GM19372 (cell line): ENCODE data around the gene BICD2.
"Not testable (repeated sequence)": the region's sequence is repeated elsewhere in the genome, so short reads cannot be mapped to it uniquely, and the experiment has no call there.

ENCODE experiments used
- ATAC-seq: cut with Tn5 transposase; IDR thresholded peaks from one replicate; pipeline ENCODE4 v1.9.1; 2021; ENCODE audit warnings: mild to moderate bottlenecking, low read depth, moderate library complexity; ENCODE audit not compliant: unreplicated experiment

The BICD2 gene

DNA sequence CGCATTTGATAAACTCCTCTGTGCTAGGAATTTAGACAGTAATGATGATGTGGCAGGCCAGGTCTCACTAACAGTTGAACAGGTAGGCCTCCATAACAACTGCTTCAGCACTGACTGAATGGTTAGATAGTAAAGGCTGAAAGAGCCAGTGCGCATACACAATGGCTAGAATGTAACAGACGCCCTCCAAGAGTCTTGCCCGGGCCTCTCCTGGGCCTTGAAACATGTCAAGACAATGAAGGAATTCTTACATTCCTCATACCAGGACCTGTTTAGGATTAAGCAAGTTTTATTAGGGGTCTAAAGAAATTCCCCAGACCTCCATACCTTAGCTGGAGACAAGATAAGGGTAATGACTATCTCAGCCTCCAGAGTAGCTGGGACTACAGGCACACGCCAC, 6.7 kb upstream of the BICD2 start:
- ATAC-seq: no peak

DNA sequence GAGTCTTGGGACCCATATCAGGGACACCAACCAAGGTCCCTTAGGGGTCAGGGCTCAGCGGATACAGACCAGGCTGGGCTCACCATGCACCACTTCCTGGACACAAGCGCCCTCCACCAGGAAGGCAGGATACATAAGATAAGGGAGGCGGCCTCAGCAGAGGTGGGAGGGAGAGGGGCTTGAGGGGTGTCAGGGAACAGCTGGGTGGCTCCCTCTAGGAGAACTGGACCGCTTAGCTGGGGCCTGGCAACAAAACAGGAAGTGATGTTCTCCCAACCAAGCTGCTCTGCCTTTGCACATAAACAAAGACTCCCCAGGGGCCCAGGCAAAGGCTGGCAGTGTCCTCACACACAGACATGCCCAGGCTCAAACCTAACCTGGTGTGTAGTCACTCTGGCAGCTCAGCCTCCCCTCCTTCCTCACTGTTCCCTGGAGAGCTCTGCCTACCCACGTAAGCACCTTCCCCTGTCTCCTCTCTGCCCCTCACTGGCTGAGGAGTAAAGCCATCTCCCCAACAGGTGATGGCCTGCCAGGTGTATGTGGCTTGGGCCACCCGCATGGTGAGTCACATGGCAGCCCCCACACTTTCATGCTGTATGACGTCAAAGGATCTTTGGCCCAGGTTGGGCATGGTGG, 5.8 kb upstream of the BICD2 start:
- no peak for ATAC-seq

DNA sequence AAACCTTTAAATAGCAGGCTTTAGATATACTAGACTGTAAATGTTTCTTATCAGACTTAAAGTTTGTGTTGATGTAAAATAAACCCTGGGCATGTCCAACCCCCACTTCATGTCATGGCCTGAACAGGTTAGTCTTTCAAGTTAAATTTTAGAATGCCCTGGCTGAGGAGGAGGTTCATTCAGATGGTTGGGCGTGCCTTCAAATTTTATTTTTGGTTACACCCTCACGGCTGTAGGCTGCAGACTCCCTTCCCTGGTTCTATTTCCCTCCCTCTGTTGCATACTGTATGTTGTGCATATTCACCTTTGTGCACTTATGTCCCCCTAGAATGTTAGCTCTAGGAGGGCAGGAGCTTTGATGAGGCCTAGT, 5.3 kb upstream of the BICD2 start:
- ATAC-seq: no peak

DNA sequence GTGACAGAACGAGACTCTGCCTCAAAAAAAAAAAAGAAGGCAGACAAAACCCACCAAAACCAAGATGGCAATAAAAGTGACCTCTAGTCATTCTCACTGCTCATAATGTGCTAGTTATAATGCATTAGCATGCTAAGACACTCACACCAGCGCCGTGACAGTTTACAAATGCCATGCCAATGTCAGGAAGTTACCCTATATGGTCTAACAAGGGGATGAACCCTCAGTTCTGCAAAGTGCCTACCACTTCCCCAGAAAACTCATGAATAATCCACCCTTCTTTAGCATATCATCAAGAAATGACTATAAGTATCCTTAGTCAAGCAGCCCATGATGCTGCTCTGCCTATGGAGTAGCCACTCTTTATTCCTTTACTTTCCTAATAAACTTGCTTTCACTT, 4.7 kb upstream of the BICD2 start:
- no peak for ATAC-seq

DNA sequence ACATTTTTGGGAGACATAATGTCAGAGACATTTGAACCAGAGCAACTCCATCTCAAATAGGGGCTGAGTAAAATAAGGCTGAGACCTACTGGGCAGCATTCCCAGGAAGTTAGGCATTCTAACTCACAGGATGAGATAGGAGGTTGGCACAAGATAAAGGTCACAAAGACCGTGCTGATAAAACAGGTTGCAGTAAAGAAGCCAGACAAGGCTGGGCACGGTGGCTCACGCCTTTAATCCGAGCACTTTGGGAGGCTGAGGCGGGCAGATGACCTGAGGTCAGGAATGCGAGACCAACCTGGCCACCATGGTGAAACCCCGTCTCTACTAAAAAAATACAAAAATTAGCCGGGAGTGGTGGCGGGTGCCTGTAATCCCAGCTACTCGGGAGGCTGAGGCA, 4.2 kb upstream of the BICD2 start:
- ATAC-seq: not testable (repeated sequence)

DNA sequence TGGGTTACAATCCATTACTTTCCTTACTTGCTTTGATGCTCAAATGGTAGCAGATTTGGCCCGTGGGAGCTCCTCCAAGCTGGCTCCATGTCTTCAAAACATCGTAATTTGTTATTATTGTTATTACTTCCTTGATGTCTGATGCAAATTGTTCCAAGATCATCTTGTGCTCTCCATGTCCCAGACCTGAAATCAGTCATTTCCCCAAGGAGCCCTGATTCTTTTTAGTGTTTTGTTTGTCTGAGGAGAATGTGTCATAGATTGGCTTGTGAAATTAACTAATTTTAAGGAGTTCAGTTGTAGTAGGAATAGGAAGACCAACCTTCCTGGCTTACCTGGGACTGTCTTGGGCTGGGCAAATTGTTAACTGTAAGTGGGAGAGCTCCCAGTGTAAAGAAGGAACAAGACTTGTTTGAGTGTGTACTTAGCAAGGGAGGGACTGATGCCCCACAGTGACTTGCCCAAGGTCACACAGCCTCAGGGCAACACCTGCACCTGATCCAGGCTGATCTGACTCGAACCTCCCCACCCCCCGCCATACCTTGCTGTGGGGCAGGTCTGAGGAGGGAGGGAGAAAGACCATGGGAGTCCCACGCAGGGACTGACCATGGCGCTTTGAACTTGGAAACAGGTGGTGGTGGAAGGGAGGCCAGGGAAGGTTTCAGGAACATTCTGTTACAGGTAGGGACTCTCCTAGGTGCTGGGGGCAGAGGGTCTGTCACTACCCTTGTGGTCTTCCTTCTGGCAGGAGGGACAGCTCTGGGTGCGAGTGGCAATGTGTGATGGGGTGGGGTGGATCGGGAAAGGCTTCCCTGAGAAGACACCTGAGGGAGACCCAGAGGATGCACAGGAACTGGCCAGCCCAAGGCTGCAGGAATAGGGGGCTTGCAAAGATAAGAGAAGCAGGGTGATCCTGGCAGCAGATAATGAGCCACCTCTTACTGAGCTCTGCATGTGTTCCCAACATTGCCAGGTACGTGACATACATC, 2.7 kb upstream of the BICD2 start:
- no peak for ATAC-seq

DNA sequence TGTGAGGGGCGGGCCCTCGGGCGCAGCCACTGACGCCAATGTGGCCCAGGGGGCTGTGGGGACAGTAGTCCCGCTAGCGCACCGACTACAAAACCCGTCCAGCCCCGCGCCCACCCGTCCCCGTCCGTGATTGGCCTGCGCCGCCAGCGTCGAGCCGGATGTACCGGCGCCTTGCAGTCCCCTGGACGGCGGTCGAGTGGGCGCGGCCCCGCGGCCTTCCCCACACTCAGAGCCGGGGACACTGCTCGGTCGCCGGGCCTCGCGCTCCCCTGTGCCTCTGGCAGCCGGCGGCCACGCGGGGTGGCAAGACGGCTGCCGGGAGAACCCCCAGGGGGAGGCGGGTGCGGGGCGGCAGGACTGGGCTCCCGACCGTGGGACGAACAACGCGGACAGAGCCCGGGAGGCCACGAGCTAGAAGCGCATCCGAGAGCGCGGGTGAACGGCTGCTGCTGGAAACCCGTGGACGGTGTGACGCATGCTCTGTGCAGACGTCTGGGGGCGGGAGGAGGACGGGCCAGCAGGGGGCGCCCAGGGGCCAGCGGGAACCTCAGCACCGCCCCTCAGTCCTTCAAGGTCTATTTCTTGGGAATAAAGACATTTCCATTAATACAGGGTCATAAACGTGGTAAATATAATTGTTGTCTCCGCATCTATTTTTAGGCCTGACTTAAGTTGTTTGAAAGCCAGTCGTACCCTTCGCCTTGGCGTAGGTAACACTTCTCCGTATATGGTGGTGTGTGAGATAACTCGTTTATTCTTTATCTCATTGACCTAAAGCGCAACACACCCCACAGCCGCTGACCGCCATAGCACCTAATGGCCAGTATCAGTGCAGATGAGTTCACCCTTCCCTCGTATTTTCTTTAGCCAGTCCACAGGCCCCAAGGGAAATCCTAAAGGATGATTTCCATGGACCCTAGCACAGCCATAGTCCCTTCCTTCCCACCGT, 629 bp upstream of the BICD2 start:
- ATAC-seq: peak; percentile 50

DNA sequence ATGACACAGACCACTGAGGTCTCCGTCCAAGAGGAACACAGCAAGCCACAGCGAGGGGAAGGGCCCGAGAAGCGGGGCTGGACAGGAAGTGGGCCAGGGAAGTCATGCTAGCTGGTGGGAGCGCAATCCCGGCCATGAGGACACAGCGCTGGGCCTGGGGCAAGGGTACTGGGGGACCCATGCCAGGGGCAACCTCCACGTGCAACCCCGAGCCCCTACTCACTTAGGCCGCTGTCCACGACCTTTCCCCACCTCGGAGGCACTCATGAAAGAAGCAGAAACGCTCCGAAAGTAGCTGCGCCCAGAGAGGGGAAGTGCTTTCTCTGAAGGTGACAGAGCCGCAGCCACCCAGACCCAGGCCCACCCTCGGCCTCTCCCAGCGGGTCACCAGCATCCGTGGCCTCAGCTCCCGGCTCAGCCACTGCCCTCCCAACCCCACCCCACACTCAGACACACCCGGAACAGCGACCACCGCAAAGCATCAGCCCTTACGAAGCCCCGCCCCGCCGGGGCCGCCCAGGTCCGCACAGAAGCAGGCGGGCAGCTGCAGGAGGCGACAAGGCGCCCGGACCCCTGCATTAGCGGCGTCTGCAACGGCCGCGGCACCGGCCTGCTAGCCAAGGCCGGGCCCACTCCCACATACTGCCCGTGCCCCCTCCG, 782 bp downstream of the BICD2 start:
- ATAC-seq: no peak

DNA sequence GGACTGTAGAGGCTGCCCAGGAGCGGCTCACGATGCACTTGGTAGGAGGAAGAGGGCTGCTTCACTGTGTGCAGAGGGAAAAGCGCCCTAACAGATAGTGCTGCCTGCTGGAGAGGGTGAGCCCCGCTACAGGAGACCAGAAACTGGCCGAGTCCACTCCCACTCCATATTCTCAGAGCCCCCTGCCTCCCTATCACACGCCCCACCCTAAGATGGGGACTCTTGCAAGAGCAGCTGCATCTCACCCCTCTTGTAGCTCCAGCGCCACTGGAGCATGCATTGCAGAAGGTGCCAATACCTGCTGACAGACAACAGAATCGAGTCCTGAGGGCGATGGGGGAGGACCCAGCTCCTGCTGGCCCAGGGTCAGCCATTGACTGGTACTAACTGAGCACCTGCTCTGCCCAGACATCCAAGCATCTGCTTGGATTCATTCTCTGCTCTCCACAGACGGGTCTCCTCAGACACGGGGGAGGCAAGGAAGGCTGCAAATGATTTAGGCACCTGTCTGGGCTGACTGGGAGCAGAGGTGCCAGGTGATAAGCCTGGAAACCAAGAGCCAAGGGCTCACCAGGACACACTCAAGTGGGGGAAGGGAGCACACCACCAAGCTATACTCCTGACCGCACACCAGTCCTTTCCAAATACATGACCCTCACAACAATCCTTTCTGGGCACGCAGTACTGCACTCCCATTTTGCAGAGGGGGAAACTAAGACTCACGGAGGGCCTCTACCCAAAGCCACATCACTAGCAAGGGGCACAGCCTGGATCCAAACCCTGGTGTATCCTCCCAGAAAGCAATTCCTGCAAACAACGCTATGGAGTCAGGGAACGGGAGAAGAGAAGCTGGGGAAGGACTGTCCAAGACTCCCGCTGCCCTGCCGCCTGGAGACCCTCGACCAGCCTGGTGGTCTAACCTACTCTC, 1.6 kb downstream of the BICD2 start:
- ATAC-seq: no peak

DNA sequence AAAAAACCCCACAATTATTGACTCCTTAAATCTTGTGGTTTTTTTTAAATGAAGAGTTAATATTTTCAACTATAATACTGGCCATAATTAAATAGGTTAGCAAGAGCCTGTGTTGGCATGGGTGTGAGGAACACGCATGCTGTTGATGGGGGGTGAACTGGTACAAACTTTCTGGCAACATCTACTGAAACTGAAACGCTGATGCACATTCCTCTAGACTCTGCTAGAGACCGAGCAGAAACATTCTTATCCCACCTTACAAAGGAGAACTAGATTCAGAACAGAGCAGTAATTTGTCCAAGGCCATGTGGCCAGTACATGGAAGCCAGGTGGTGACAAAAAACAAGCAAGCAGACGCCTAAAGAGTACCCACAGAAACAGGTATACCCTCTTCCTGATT, 2.4 kb downstream of the BICD2 start:
- no peak for ATAC-seq

DNA sequence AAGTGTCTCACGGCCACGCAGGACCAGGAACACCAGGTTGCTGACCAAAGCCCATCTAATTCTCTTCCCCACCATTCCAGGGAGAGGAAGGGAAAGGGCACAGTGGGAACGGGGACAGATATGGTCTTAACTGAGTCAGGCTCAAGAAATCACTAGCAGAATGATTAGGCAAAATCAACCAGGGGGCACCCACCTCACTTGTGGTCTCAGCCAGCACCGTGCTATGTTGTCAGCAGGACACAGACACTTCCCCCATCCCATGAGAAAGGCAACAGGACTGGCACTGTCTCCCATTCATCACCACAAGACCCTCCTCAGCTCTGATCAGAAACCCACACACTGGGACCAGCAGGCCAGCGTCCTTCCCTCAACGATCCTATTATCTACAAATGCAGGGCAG, 2.9 kb downstream of the BICD2 start:
- ATAC-seq: no peak

DNA sequence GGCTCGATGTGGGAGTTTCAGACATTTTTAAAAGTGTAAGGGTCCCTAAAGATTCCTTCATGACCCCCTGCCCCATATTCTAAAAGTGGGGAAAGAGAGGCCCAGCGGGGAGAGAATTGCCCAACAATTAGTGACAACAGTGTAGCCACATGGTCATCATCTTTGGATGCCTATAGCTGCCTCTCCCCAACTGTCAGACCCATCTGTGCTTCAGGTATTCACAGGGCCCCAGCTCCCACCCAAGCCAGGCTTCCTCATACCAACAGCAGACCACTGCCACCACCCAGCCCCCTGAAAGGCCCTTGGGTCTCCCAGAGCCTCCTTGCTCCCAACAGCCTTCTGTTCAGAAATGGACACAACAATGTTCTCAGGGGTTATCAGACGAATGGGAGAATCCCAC, 4.1 kb downstream of the BICD2 start:
- ATAC-seq: no peak

DNA sequence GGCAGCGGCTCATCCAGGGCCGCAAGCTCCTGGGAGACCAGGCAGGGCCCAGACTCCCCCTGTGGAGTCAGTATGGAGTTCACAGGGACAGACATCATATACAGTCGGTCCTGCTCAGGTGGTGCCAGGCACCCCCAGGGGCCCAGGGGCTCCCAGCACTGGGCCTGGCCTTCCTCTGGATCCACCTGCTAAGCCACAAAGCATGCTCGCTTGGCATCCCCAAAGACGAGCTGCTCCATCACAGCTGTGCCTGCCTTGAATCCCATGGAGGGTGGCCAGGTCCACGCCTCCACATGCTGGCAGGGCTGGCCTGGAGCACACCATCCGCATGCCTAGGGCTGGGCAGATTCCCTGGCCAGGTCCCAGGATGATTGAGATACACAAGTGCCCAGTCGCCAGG, 4.6 kb downstream of the BICD2 start:
- no peak for ATAC-seq

DNA sequence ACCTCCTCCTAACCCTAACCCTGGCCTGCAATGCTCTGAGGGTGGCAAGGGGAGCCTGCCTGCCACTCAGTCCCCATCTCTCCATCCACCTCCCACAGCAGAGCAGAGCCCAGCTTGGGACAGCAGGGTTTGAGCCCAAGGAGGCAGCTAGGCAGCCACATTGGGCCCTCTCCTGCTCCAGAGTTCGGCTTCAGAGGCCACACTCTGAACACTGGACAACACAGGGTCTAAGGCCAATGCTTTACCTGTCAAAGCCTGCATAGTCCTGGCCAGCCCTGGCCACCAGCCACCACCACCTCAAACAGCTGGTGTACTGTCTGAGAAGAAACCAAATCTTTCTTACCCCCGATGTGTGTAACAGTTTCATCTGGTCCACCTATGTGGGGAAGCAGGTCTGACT, 5.2 kb downstream of the BICD2 start:
- ATAC-seq: no peak

DNA sequence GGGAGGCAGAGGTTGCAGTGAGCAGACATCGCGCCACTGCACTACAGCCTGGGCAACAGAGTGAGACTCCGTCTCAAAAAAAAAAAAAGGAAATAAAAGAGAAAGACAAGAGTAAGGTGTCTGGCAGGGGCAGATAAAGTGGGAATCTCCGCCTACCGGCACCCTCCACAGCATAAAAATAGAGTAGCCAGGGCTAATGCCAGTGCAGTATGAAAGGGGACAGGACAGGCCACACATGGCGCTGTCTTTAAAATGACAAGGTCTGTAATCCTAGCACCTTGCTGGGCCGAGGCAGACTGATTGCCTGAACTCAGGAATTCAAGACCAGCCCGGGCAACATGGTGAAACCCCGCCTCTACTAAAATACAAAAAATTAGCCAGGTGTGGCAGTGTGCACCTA, 7.8 kb downstream of the BICD2 start:
- no peak for ATAC-seq

DNA sequence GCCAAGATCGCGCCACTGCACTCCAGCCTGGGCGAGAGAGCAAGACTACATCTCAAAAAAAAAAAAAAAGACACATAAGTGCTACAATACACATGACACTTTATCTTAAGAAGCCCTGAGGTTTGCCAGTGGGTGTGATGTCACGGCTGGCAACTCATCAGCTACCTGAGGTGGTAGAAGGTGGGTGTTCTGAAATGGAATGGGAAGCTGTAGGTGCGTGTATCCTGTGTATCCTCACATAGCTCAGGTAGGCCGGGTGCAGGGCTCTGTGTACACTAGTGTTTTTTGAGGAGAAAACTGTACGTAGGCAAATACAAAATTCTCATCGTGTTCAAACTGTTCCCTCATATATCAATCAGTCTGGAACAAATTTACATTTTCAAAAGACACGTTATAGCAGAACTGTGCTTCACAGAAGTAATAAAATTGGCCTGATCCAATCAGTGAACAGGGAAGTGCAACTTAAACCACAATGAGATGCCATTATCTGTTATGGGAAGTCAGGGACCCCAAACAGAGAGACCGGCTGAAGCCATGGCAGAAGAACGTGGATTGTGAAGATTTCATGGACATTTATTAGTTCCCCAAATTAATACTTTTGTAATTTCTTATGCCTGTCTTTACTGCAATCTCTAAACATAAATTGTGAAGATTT, 10.4 kb downstream of the BICD2 start:
- no peak for ATAC-seq

DNA sequence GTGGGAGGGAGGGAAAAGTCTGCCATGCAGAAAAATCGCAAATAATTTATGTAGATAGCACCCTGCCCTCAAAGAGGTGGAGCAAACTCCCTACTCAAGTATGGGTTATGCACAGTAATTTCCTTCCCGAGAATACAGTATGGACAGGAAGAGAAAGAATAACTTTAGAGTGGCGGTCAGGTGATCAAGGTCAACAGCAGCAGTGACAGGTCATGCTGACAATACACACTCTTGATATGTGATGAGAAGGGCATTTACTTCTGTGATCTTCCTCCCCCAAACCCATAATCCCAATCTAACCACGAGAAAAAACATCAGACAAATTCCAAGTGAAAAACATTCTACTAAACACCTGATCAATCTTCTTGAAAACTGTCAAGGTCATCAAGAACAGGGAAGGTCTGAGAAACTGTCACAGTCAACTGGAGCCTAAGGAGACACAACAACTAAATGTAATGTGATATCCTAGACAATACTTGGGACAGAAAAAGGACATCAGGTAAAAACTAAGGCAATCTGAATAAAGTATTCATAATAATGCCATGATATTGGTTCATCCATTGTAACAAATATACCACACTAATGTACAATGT, 11.7 kb downstream of the BICD2 start:
- no peak for ATAC-seq

DNA sequence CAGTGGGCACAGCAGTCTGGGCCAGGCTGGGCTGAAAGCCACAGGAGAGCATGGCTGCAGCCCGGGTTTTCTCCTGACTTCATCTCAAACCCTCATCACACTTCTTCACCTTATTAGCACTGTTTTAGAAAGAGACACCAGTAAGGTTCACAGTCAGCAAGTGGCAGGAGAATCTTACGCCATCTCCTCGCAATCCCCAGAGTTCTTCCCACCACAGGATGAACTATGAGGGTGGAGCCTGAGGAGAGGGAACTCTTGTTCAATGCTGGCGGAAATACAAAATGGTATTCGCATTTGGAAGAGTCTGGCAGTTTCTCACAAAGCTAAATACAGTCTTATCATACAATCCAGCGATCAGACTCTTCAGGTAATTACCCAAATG, 14.7 kb downstream of the BICD2 start:
- ATAC-seq: no peak
